ENCODE measurements around the gene SBK3.
"Not testable (repeated sequence)": the region's sequence is repeated elsewhere in the genome, so short reads cannot be mapped to it uniquely, and the experiment has no call there.

SBK3 gene, protein sequence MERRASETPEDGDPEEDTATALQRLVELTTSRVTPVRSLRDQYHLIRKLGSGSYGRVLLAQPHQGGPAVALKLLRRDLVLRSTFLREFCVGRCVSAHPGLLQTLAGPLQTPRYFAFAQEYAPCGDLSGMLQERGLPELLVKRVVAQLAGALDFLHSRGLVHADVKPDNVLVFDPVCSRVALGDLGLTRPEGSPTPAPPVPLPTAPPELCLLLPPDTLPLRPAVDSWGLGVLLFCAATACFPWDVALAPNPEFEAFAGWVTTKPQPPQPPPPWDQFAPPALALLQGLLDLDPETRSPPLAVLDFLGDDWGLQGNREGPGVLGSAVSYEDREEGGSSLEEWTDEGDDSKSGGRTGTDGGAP

DNA sequence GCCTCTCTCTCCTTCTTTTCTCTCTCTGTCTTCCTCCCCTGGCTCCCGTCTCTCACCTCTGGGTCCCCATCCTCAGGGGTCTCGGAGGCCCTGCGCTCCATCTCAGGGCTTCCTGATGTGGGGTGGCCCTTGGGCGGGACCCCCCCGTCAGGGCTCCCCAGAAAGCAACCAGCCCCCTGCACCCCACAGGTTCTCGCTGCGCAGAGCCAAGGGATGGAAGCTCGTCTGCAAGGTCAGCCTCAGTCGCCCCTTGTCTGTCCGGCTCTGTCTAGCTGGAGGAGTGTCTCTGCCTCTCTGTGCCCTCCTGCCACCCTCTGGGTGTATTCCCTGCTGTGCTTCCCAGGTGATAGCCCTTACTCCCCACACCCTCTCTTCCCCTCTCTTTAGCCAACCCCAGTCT is at the start of gene SBK3:
SBK3 (minus strand) TSS at position 101 of the 400 bp plus-strand sequence; CDS start at position 101, 0 bp downstream.
- no peak for DNase-seq

DNA sequence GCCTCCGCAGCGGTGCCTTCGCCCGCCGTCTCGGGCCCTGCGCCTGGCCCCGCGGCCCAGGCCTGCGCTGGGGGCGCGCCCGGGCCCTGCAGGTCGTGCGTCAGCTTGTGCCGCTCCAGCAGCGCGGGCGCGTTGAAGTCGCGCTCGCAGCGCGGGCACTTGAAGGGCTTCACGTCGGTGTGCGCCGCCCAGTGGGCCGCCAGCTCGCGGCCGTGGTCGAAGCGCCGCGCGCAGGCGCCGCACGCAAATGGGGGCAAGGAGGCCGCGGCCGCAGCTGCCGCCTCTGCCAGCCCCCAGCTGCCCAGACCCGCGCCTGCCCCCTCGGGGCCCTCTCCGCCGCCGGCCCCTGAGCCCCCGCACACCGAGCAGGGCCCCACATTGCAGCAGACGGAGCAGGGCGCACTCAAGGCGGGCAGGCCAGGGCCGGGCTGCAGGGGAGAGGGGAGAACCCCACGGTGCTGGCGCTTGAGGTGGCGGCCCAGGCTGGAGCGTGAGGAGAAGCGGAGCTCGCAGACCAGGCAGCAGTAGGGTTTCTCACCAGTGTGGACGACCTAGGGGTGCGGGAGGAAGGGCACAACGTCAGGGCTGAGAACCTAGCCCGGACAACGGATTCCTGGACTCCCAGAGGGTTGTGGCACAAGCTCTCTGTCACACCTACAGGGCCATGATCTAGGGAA is 47.9 kb upstream of the SBK3 start:
- no peak for DNase-seq

DNA sequence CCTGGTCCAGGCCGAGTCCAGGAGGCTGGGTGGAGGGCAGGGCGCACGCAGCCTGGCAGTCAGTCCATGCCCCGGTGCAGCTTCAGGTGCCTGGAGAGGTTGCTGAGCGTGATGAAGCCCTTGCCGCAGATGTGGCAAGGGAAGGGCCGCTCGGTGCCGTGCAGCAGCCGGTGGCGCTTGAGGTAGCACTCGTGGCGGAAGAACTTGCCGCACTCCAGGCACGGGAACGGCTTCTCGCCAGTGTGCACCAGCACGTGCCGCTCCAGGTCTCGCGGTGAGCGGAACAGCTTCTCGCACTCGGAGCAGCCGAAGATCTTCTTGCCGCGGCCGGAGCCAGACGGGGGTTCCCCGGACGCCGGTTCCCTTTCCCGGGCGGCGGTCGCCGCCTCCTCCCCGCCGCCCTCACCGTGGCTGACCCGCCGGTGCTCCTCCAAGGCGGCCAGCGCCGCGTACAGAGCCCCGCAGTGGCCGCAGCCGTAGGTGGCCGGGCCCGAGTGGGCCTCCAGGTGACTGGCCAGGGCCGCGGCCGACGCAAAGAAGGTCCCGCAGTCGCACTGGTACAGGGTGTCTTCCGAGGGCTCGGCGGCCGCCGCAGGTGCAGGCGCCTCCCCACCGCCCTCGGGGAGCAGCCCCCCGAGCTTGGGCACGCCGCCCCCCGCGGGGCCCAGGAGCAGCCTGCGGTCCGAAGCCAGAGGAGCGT is 47.2 kb upstream of the SBK3 start:
- DNase-seq, result no peak

DNA sequence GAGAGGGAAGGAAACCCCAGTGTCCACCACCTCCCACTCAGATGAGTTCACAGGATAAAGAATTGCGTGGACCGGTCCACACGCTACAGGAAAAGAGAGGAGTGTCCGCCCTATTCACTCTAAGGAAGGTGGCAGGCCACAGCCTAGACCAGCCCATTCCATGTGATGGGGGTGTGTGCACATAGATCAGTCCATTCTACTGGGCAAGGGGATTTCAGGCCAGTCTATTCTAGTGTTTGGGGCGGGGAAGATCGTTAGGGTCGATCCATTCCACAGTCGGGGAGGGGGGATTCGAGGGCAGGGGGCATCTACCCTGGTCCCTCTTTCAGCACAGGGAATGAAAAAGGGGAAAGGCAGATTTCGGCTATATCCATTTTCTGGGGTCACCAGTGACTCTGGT is 46.2 kb upstream of the SBK3 start:
- no peak for DNase-seq

DNA sequence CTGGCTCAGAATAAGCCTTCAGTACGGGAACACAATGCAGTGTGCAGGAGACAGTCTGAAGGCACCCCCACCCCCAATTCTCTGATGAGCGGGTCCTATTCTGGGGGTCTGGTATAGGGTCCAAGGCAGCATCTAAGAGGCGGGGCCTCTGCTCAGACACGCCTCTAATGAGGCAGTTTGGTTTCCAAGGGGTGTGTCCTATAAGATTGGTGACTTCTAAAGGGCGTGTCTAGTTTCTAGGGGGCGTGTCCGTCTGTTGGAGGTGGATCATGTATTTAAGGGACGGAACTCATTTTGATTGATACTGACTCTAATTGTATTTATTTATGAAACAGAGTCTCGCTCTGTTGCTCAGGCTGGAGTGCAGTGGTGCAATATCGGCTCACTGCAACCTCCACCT is 45.3 kb upstream of the SBK3 start:
- DNase-seq, result no peak

DNA sequence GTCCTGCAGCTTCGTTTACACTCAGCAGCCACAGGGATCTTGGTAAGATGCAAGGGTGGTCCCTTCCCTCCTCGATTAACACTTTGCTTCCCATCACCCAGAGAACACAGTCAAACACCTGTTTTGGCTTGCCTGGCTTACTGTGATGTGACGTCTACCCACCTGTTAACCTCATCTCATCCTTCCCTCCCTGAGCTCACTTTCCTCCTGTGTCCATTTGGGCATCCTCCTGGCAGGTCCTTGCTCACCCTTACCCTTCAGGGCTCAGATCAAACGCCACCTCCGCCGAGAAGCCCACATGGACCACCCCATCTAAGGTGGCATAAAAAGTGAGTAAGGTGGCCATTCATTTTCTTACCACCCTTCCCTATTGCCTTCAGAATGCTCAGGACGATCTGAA is 44.8 kb upstream of the SBK3 start:
- DNase-seq, result no peak

DNA sequence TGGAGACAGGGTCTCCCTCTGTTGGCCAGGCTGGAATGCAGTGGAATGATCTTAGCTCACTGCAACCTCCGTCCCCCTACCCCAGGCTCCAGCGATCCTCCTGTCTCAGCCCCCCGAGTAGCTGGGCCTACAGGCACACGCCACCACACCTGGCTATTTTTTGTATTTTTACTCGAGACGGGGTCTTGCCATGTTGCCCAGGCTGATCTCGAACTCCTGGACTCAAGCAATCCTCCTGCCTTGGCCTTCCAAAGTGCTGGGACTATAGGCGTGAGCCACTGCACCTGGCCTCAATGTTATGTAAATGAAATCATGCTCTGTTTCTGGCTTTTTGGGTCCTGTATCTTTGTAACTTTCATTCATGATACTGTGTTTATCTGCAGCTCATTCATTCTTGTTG is 43.4 kb upstream of the SBK3 start:
- DNase-seq, result no peak

DNA sequence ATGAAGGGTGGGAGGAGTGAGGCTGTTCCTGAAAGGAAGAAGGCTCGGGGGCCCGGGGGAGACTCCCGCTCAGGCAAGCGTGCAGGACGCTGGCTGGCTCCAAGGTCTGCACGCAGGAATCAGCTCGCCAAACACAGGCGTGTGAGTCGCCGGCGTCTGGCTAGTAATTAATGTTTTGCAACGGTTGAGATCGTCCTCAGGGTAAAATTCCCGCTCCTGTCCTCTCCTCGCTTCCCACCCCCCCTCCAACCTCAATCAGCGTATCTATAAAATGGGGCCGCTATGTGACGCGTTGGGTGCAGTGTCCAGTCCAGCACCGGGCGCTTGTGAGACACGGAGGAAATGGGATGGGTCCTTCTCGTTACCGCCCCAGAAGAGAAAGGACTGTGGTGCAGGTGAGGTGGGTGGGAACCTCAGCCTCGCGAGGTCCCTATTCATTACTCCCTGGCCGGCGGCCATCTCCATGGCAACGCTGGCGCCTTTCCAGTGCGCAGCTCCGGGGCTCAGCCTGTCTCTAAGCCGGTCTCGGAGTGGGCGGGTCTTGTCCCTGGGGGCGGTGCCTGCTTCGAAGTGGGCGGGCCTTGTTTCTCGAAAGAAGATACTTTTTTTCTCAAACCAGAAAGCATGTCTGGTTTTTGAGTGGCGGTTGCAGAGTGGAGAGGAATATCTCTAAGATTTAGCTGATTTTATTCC is 41.8 kb upstream of the SBK3 start:
- peak in 57 of 58 donors; percentile 23 to 97 (median 84) for DNase-seq

DNA sequence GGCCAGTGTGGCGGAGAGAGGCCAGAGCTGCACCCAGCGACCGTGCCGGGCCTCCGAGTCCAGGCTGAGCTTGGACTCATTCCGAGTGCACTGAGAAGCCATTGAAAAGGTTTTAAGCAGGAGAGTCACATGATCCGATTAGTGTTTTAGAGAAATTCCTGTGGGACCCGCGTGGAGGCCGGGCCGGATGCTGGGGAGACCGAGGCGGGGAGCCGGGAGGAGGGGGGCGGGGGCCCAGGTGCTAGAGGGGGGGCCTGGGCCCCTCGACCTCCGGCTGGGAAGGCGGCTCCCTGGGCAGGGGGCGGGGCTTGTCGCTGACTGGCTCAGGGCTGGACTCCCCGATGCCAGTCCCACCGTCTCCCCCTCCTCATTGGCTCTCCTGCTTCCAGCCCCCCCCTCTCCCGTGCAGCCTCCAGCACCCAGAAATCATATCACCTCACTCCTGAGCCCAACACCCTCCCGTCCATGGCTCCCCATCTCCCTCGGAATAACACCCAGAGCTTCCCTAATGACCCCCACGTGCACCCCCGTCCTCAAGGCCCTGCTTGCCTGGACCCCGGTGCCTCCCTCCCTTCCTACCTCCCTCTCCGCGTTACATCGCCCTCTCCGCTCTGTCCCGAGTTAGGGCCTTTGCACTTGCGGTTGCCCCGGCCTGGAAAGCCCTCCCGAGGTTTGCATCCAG is 40.5 kb upstream of the SBK3 start:
- peak in 57 of 58 donors; percentile 17 to 87 (median 67) for DNase-seq

DNA sequence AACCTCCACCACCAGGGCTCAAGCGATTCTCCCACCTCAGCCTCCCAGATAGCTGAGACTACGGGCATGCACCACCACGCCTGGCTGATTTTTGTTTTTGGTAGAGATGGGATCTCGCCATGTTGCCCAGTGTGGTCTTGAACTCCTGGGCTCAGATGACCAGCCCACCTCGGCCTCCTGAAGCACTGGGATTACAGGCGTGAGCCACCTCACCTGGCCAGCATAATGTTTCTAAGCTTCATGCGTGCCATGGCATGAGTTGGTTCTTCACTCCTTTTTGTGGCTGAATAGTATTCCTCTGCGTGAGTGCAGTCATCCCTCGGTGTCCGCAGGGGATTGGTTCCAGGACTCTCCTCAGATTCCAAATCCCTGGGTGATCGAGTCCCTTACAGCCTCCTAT is 39.5 kb upstream of the SBK3 start:
- DNase-seq, result no peak

DNA sequence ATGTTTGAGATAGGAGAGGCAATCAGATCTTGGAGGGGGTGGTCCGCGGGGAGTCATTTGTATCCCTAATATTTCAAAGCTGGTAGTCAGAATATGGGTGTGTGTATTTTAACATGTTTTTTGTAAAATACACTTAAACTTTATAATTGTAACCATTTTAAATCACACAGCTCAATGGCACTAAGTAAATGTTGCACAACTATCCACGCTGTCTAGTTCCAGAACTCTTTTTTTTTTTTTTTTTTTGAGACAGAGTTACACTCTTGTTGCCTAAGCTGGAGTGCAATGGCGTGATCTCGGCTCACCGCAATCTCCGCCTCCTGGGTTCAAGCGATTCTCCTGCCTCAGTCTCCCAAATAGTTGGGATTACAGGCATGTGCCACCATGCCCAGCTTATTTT is 38.6 kb upstream of the SBK3 start:
- DNase-seq, result not testable (repeated sequence)

DNA sequence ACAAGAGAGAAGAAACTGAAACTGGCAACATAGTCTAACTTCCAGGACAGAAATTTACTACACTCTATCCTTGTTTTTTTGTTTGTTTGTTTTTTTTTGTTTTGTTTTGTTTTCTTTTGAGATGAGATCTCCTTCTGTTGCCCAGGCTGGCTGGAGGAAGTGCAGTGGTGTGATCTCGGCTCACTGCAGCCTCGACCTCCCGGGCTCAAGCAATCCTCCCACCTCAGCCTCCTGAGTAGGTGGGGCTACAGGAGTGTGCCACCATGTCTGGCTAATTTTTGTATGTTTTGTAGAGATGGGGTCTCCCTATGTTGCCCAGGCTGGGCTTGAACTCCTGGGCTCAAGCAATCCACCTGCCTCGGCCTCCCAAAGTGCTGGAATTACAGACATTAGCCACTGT is 36.9 kb upstream of the SBK3 start:
- not testable (repeated sequence) for DNase-seq

DNA sequence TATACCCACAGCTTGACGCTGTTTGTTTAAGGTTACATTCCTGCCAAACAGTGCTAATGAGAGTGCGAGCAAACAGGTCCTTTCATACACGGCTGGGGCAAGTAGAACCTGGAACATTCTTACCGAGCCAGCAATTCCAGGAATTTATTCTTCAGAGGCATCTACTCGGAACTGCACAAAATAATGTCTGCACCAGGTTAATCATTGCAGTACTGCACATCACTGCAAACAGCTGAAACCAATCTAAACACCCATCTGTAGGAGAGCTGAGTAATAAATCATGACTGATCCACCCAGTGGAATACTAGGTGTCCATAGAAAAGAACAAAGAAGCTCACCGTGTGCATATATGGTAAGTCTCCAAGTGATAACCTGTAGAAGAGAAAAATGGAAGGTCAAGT is 36.5 kb upstream of the SBK3 start:
- no peak for DNase-seq

DNA sequence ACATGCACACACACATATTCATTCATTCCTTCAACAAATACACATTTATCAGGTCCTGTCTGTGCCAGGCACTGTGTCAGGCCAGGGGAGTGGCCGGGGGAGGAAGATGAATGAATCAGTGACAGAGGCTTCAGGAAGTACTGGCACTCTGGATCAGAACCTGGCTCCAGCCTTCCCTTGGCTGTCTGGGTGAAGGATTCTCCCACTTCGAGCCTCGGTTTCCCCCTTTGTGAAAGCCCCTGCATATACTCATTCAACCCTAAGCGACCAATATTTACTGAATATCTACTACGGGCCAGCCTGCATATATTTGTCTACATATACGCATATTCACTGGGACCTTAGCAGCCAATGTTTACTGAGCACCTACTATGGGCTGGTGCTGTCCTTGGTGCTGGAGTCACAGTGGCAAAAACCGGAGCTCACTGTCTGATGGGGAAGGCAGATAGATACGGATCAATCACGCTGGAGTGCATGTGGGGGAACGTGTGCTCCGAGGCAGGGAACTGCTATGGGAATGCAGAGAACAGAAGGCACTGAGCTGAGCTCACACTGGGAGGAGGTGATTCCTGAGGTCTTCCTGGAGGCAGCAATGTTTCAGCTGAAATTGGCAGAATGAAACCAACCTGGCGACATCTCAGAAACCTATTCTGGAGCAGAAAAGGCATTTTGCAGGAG is 35.9 kb upstream of the SBK3 start:
- peak in 1 of 58 donors; percentile 40 for DNase-seq

DNA sequence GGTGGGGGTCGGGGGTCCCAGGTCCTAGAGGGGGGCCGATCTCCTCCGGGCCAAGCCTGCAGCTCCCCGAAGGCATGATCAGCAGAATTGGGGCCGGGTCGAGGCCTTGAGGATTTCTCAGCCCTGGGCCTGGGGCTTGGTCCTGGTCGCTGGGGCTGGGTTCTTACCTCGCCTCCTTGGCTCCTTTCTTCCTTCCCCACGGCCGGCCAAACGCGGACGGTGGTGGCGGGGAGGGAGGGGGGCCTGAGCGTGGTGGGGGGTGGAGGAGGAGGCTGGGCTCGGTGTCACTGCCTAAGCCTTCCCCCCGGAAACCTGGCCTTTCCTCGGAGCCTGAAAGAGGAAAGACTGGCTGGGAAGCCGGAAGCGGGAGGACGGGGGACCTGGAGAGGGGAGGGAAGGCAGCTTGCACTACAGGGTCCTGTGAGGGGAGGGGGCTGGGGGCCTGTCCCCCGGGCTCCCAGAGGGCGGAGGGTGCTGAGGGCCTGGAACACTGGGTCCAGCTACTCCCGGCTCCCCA is 35.3 kb upstream of the SBK3 start, which contains the start of gene ZNF579:
ZNF579 (minus strand) TSS at position 221 of the 517 bp plus-strand sequence. CDS start 1,209 bp downstream, outside the sequence.
- DNase-seq, result peak; percentile 19 to 94 (median 84)

DNA sequence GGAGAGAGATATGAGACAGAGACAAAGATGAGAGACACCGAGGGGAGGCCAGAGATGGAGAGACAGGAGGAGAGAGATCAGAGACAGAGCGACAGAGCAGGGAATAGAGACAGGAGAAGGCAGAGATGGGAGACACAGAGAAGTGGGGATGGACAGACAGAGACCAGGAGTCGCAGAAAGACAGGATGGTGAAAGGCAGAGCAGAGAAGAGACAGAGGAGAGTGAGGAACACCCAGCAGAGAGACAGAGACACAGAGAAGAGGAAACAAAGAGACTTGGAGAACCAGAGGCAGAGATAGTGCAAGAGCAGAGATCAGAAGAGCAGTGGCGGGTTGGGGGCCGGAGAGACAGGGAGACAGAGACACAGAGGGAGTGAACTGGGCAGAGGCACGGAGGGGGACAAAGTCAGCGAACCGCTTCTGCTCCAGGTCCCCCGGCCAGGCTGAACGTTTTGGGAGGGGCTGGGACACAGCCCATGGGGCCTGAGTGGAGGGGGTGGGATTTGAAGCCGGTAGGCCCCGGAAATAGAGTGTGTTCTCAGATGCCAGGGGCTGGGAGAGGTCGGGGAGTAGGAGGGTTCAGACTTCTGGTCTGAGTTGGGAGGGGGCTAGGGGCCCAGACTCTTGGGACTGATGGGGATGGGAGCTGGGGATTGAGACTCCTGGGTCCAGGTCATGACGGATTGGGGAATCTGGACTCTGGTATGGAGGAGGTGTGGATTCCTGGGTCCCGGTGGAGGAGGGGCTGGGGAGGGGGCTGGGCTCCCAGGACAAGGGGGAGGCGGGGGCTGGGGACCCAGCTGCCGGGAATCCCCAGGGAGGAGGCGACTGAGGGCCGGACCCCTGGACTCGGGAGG is 34.7 kb upstream of the SBK3 start:
- DNase-seq, result peak in 9 of 58 donors; percentile 11 to 51 (median 38)

DNA sequence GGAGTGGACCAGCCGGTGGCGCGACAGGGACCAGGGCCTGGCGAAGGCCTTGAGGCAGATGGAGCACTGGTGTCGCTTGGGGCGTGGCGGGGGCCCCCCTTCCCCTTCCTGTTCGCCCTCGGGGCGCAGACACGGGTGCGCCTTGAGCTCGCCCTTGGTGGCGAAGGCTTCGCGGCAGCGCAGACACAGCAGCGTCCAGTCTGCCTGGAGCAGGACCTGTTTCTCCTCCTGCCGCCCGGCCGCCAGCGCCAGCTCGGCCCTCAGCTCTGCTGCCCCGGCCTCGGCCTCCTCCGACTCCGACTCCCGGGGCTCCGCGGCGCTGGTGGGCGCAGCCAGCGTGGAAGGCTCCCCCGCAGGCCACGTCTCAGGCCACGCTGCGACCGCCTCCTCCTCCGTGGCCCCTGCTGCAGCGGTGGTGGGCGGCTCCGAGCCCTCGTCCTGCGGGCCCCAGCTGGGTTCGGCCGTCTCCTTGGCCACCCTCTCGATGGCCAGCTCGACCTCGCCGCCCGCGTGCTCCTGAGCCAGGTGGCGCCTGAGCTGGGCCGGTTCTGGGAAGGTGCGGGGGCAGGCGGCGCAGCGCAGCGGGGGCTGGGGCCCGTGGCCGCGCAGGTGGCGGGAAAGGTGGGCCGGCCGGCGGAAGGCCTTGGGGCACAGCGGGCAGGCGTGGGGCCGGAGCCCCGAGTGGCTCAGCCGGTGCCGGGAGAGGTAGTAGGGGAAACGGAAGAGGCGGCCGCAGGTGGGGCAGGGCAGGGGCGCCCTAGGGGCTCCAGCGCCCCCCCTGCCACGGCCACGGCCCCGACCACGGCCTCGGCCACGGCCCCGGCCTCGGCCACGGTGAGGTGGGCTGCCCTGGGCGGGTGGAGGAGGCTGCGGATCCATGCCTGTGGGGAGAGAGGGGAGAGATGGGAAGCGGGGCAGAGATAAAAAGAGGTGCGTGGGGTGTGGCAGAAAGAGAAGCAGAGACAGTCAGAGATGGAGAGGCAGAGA is 33.7 kb upstream of the SBK3 start:
- DNase-seq, result no peak
